Testis (tissue), 2 donors: ENCODE results near the gene ARL6IP6.

ENCODE experiments used
- CTCF ChIP-seq, 3 experiments: fragments of 450-650 bp in 2 of 3; fragments of 200-600 bp in 1 of 3; sonication (generic) in 1 of 3; IDR thresholded peaks; one replicate each; pipeline ENCODE4 v1.5.1; 2016 to 2019; ENCODE audit warnings: antibody characterized with exemption in 3 of 3, mild to moderate bottlenecking in 2 of 3, moderate library complexity in 1 of 3
- POLR2A ChIP-seq: fragments of 450-650 bp; IDR thresholded peaks from one replicate; pipeline ENCODE4 v1.6.1; 2017; ENCODE audit warnings: antibody characterized with exemption, mild to moderate bottlenecking, moderate library complexity

- TF ChIP-seq CTCF (IDR thresholded peaks at IDR 0.05): no peak
- TF ChIP-seq POLR2A: no peak
These were observed 44.1 kb upstream of the ARL6IP6 start for GRCh38 chr2:152674334-152674733.
